Heart left ventricle (tissue), 13 donors: ENCODE results near the gene UBE2U.

ENCODE experiments used
- POLR2A ChIP-seq, 2 donors: fragments of 450-650 bp; IDR thresholded peaks; one replicate each; pipeline ENCODE4 v1.6.1; 2017; ENCODE audit warnings: antibody characterized with exemption in 2 of 2, mild to moderate bottlenecking in 2 of 2, moderate library complexity in 2 of 2
- TF ChIP-seq, protein P1 (sequence below), 12 donors: fragments of 200-600 bp; sonication (generic) in 4 of 12; IDR thresholded peaks; one replicate each; pipeline versions ENCODE4 v1.5.0 to v1.8.0; 2018 to 2022; ENCODE audit warnings: antibody characterized with exemption in 12 of 12, mild to moderate bottlenecking in 5 of 12
- donor health status: ischemic (EF 13 %, LVEDD 7.1; RV severe dilation, severe dysfunction).
- donor health status: DM: no; HTN: yes; CAD: no.
- donor health status: DM: no; HTN: no; CAD: no.
- donor health status: ischemic (EF 25% LVEDD 6.9; RV normal size, moderate dysfunction).
- donor health status: ischemic (EF 25% LVEDD 5.7; RV mildly dilated, moderate dysfunction).
- donor health status: ischemic (EF 35%, LVEDD 5.7; RV mildly dilated, moderate dysfunction).
- donor health status: nonischemic (EF 11% LVEDD 7.7; RV severe dilation, severe dysfunction).
- donor health status: DM: yes; HTN: yes; CAD: no.
- donor health status: PGD.
- donor health status: ischemic (EF 29% LVEDD 5.4; RV normal size, mild dysfunction).
- donor health status: nonischemic (EF 23%, LVEDD 6.1; RV moderate dilation, normal function).

DNA sequence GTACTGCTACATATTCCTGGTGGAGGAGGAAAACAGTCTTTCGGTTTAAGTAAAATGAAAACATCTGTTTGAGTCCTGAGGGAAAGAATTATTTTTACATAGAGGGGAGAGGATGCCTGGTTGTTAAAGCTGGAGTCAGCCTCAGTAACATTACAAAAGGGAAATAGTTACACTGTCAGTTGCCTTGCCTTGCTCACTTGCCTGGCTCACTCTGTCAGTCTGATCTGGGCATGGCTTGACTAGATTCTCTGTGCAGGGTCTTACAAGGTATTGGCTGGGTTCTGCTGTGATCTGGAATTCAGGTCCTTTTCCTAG, 8.4 kb upstream of the UBE2U start:
- no peak for TF ChIP-seq POLR2A (IDR thresholded peaks at IDR 0.05)
- TF ChIP-seq, protein P1, sequence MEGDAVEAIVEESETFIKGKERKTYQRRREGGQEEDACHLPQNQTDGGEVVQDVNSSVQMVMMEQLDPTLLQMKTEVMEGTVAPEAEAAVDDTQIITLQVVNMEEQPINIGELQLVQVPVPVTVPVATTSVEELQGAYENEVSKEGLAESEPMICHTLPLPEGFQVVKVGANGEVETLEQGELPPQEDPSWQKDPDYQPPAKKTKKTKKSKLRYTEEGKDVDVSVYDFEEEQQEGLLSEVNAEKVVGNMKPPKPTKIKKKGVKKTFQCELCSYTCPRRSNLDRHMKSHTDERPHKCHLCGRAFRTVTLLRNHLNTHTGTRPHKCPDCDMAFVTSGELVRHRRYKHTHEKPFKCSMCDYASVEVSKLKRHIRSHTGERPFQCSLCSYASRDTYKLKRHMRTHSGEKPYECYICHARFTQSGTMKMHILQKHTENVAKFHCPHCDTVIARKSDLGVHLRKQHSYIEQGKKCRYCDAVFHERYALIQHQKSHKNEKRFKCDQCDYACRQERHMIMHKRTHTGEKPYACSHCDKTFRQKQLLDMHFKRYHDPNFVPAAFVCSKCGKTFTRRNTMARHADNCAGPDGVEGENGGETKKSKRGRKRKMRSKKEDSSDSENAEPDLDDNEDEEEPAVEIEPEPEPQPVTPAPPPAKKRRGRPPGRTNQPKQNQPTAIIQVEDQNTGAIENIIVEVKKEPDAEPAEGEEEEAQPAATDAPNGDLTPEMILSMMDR (IDR thresholded peaks at IDR 0.05): no peak
